K562 (cell line): ENCODE data around the gene HNRNPA3. TPM values are rescaled to one million over a fixed set of nuclear protein-coding genes. Genes with fewer than 3 reads are reported as not detected.

Experiments
- ARNT ChIP-seq, 2 experiments: fragments of 450-650 bp; IDR thresholded peaks; 2 replicates each; pipeline ENCODE4 v1.6.1; 2016; ENCODE audit warnings: mild to moderate bottlenecking in 1 of 2
- CHD1 ChIP-seq: fragments of 200-600 bp; sonication (generic); IDR thresholded peaks from one replicate; pipeline ENCODE4 v1.6.1; 2012; ENCODE audit warnings: mild to moderate bottlenecking, moderate library complexity, low read length, inconsistent platforms
- FOSL1 ChIP-seq: fragments of 200-800 bp; sonication (Bioruptor generic); conservative IDR thresholded peaks from 2 replicates; pipeline ENCODE4 v1.6.1; 2016; ENCODE audit warnings: missing genetic modification characterization, missing compliant biosample characterization
- FOXJ2 ChIP-seq: fragments of 200-800 bp; sonication (Bioruptor generic); IDR thresholded peaks from 2 replicates; pipeline ENCODE4 v1.6.1; 2016; ENCODE audit warnings: missing genetic modification characterization, missing compliant biosample characterization
- HDAC3 ChIP-seq: fragments of 450-650 bp; IDR thresholded peaks from 2 replicates; pipeline ENCODE4 v1.6.1; 2018; ENCODE audit warnings: borderline replicate concordance, mild to moderate bottlenecking, moderate library complexity; ENCODE audit not compliant: partially characterized antibody
- HMGN3 ChIP-seq: IDR thresholded peaks from 2 replicates; pipeline ENCODE4 v1.6.1; 2011; ENCODE audit warnings: borderline replicate concordance, low read depth, mild to moderate bottlenecking, mixed read lengths, low read length; ENCODE audit not compliant: insufficient read length; ENCODE audit errors: extremely low read depth
- SMAD4 ChIP-seq: fragments of 250-450 bp; sonication (Bioruptor Pico); conservative IDR thresholded peaks from 2 replicates; pipeline ENCODE4 v1.8.0; 2021; ENCODE audit warnings: inconsistent platforms, mild to moderate bottlenecking, moderate library complexity
- SPI1 ChIP-seq: IDR thresholded peaks from 2 replicates; pipeline ENCODE4 v1.6.1; 2011; ENCODE audit warnings: low read depth, low read length, control low read depth, borderline replicate concordance
- THRAP3 ChIP-seq: fragments of 450-650 bp; IDR thresholded peaks from 2 replicates; pipeline ENCODE4 v1.6.1; 2016; ENCODE audit warnings: mild to moderate bottlenecking, inconsistent platforms, borderline replicate concordance
- polyA plus RNA-seq, 8 experiments: library from polyadenylated mRNA; depleted of rRNA in 4 of 8; stranded (reverse) in 5 of 8; unstranded in 3 of 8; fragments of >200 nt; fragmentation: Nextera tagmentation in 2 of 8; fragmentation: Illumina TruSeq in 1 of 8; extraction: Ambion mirVana in 2 of 8; extraction: Trizol in 1 of 8; gene quantifications; 2 replicates each; pipeline versions ENCODE4 v1.2.1 to v1.2.3, GENCODE V29; 2011 to 2014; ENCODE audit warnings: inconsistent platforms in 1 of 8, missing spikeins in 1 of 8
- total RNA-seq, 7 experiments: library from RNA; depleted of rRNA in 6 of 7; stranded (reverse); fragments of >200 nt in 6 of 7; fragmentation: Illumina TruSeq in 2 of 7; extraction: Trizol in 2 of 7; gene quantifications; 2 replicates each; pipeline versions ENCODE4 v1.2.1 to v1.2.3, GENCODE V29; 2011 to 2021; ENCODE audit warnings: low replicate concordance in 1 of 7
- TF ChIP-seq, protein P1 (sequence below): sonication (generic); formaldehyde crosslinking; IDR thresholded peaks from 2 replicates; pipeline ENCODE4 v1.5.0; 2020; ENCODE audit warnings: missing genetic modification reagents
- TF ChIP-seq, protein P2 (sequence below): sonication (generic); formaldehyde crosslinking; IDR thresholded peaks from 2 replicates; pipeline ENCODE4 v1.8.0; 2022; ENCODE audit warnings: mild to moderate bottlenecking, missing genetic modification reagents

Gene HNRNPA3
- total and polyA plus RNA-seq, 9 of the 15 experiments (the other 6 are each of a cell fraction or from before 2014, with no cell fraction given), result 72.8 to 428 (median 192) TPM

DNA sequence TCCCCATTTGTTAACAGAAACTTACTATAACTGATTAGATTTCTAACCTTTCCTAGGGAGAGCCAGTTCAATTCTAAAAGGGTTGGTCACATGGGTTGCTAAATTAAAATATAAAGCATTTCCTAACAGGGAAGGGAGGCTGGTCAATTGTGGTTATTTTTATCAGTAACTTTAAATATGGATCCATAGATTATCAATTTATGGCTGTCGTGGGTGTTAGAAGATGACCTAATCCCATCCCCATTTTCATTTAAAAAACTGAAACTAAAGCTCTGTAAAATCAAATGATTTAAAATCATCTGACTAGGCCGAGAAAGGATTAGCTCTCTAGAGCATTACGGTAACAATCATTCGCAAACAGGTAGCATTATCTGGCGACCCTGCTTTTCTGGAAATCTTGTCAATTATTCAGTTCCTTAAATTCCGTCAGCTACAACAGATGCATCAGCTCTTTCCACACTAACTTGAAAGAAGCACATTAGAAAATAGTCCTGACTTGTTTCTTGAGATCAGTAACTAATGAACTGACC, 953 bp upstream of the HNRNPA3 start (continued):
- TF ChIP-seq, protein P1, sequence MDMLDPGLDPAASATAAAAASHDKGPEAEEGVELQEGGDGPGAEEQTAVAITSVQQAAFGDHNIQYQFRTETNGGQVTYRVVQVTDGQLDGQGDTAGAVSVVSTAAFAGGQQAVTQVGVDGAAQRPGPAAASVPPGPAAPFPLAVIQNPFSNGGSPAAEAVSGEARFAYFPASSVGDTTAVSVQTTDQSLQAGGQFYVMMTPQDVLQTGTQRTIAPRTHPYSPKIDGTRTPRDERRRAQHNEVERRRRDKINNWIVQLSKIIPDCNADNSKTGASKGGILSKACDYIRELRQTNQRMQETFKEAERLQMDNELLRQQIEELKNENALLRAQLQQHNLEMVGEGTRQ, result no peak
- TF ChIP-seq ARNT (IDR thresholded peaks at IDR 0.05), result 0 out of 4 replicates have a peak, but pooled peaks of 1 of the 2 experiments have one; percentile 91
- peak; percentile 69 for TF ChIP-seq HDAC3
- 0 out of 2 replicates have a peak, but pooled peaks have one; percentile 13 for TF ChIP-seq FOXJ2 (tag)
- peak; percentile 46; the same call in 1 of the 2 replicates for TF ChIP-seq FOSL1 (tag)
- peak; percentile 72; the same call in 1 of the 2 replicates for TF ChIP-seq SPI1
- no peak for TF ChIP-seq HMGN3
- 0 out of 2 replicates have a peak, but pooled peaks have one; percentile 70 for TF ChIP-seq THRAP3
- TF ChIP-seq CHD1, result peak; percentile 93
- no peak for TF ChIP-seq SMAD4 (CRISPR knock-in tag)
- TF ChIP-seq, protein P2, sequence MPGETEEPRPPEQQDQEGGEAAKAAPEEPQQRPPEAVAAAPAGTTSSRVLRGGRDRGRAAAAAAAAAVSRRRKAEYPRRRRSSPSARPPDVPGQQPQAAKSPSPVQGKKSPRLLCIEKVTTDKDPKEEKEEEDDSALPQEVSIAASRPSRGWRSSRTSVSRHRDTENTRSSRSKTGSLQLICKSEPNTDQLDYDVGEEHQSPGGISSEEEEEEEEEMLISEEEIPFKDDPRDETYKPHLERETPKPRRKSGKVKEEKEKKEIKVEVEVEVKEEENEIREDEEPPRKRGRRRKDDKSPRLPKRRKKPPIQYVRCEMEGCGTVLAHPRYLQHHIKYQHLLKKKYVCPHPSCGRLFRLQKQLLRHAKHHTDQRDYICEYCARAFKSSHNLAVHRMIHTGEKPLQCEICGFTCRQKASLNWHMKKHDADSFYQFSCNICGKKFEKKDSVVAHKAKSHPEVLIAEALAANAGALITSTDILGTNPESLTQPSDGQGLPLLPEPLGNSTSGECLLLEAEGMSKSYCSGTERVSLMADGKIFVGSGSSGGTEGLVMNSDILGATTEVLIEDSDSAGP (CRISPR knock-in tag), result no peak
